ENCODE data around the gene BRDT.

DNA sequence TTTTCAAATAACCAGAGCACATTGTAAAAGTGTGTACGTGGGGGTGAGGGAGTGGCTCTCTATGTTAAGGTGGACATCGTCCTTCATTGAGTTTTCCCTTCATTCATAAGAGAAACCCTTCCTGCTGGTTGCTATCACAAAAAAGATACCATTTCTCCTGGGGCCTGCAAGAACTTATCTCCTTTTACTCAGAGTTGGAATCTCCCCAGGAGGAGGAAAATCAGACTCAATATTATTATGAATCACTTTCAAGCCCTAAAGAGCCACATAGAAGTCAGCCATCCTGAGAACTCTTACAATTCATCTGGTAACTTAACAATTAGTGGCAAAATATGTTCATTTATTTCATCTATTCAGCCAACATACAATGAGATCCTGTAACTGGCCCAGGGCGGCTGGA lies 36.2 kb upstream of the BRDT start:
- TF ChIP-seq MYC (IDR thresholded peaks at IDR 0.05; ENCODE audit: low read depth, low read length) = no peak
- TF ChIP-seq, protein P1, sequence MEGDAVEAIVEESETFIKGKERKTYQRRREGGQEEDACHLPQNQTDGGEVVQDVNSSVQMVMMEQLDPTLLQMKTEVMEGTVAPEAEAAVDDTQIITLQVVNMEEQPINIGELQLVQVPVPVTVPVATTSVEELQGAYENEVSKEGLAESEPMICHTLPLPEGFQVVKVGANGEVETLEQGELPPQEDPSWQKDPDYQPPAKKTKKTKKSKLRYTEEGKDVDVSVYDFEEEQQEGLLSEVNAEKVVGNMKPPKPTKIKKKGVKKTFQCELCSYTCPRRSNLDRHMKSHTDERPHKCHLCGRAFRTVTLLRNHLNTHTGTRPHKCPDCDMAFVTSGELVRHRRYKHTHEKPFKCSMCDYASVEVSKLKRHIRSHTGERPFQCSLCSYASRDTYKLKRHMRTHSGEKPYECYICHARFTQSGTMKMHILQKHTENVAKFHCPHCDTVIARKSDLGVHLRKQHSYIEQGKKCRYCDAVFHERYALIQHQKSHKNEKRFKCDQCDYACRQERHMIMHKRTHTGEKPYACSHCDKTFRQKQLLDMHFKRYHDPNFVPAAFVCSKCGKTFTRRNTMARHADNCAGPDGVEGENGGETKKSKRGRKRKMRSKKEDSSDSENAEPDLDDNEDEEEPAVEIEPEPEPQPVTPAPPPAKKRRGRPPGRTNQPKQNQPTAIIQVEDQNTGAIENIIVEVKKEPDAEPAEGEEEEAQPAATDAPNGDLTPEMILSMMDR (IDR thresholded peaks at IDR 0.05; ENCODE audit: low read depth, low read length) = no peak
